AG04450 (cell line): ENCODE measurements around the gene RTN4IP1. TPM values are rescaled to one million over a fixed set of nuclear protein-coding genes. Genes with fewer than 3 reads are reported as not detected.
"Not testable (repeated sequence)": the region's sequence is repeated elsewhere in the genome, so short reads cannot be mapped to it uniquely, and the experiment has no call there.

ENCODE experiments used
- CTCF ChIA-PET: fragments of 300-600, 350-600 bp; formaldehyde crosslinking; extraction: SDS; loops from one replicate; lab custom pipeline; 2022; ENCODE audit warnings: antibody characterized with exemption, inconsistent platforms; lab: Charles Lee
- POLR2A ChIA-PET: fragments of 350-600 bp; formaldehyde crosslinking; extraction: SDS; loops from one replicate; lab custom pipeline; 2021; ENCODE audit warnings: antibody characterized with exemption, inconsistent platforms; lab: Yijun Ruan, JAX
- DNase-seq: peaks from one replicate; pipeline ENCODE4 v3.0.0-alpha.2; 2011; ENCODE audit warnings: low read depth, low spot score
- H3K27ac ChIP-seq: one replicate; pipeline ENCODE4 v1.5.1; 2012; ENCODE audit warnings: low read depth, low read length, control low read depth
- H3K27me3 ChIP-seq: one replicate; pipeline ENCODE4 v1.6.0; 2012; ENCODE audit warnings: low read length; ENCODE audit not compliant: control insufficient read depth, insufficient read depth
- H3K4me3 ChIP-seq: 2 replicates; pipeline ENCODE4 v1.5.1; 2011; ENCODE audit warnings: mild to moderate bottlenecking, low read depth, low read length, control low read depth
- H3K9me3 ChIP-seq: 2 replicates; pipeline ENCODE4 v1.5.1; 2012; ENCODE audit warnings: low read length; ENCODE audit not compliant: control insufficient read depth, insufficient read depth
- CTCF ChIP-seq: IDR thresholded peaks from 2 replicates; pipeline ENCODE4 v1.5.1; 2011; ENCODE audit warnings: low read depth, low read length, control low read depth, inconsistent platforms
- polyA plus RNA-seq: library from polyadenylated mRNA; depleted of rRNA; stranded (reverse); fragments of >200 nt; gene quantifications from 2 replicates; pipeline ENCODE4 v1.2.3, GENCODE V29; 2011

RTN4IP1 gene
- polyA plus RNA-seq, 1 experiment: 9.3 TPM

GRCh38 chr6:106560996-106561685, 68.2 kb downstream of the RTN4IP1 start:
- DNase-seq: no peak
- TF ChIP-seq CTCF: no peak
- no peak overlapping the region for H3K4me3 ChIP-seq
- POLR2A ChIA-PET: interaction anchor here (1.0 kb wide), 1 partner anchor 49 kb away, joined by 4 read pairs; no protein-coding TSS in a partner anchor
- H3K27me3 ChIP-seq: no peaks in the 10 kb centered on the region
- CTCF ChIA-PET: interaction anchor here (0.8 to 15.9 kb wide), 7 partner anchors 24 to 418 kb away, joined by 3 to 462 read pairs (median 6); no protein-coding TSS in a partner anchor
- H3K27ac ChIP-seq: no peak overlapping the region
- no peaks in the 10 kb centered on the region for H3K9me3 ChIP-seq

- H3K27me3 ChIP-seq, POLR2A ChIA-PET, DNase-seq, H3K27ac ChIP-seq, H3K9me3 ChIP-seq, H3K4me3 ChIP-seq: not testable (repeated sequence)
- CTCF ChIA-PET: interaction anchor here (0.7 to 15.9 kb wide), 2 partner anchors 108 to 116 kb away, joined by 3 to 462 read pairs; no protein-coding TSS in a partner anchor
Measured at GRCh38 chr6:106559659-106560058, 69.6 kb downstream of the RTN4IP1 start.

GRCh38 chr6:106558364-106558763, 70.9 kb downstream of the RTN4IP1 start:
- Histone ChIP-seq H3K27me3 (no peaks in the 10 kb centered on the region), H3K9me3 (no peaks in the 10 kb centered on the region), H3K4me3 (no peak overlapping the region), H3K27ac (no peak overlapping the region)
- no peak for TF ChIP-seq CTCF
- ChIA-PET CTCF (interaction anchor here (0.6 to 3.1 kb wide), 5 partner anchors 8 to 114 kb away, joined by 3 to 31 read pairs (median 10); no protein-coding TSS in a partner anchor), POLR2A (no interaction called here)
- DNase-seq: no peak

GRCh38 chr6:106557837-106558236, 71.5 kb downstream of the RTN4IP1 start:
- POLR2A ChIA-PET: no interaction called here
- H3K27ac ChIP-seq: no peak overlapping the region
- no peaks in the 10 kb centered on the region for H3K27me3 ChIP-seq
- no peak for TF ChIP-seq CTCF
- CTCF ChIA-PET: interaction anchor here (0.6 to 3.1 kb wide), 6 partner anchors 9 to 113 kb away, joined by 3 to 31 read pairs (median 8); no protein-coding TSS in a partner anchor
- H3K9me3 ChIP-seq: no peaks in the 10 kb centered on the region
- no peak overlapping the region for H3K4me3 ChIP-seq
- no peak for DNase-seq

- no peaks in the 10 kb centered on the region for H3K27me3 ChIP-seq
- DNase-seq: no peak
- TF ChIP-seq CTCF: peak; percentile 52
- no peak overlapping the region for H3K27ac ChIP-seq
- ChIA-PET POLR2A (no interaction called here), CTCF (interaction anchor here (0.5 to 3.1 kb wide), 18 partner anchors 10 to 424 kb away, joined by 3 to 31 read pairs (median 5); no protein-coding TSS in a partner anchor)
- no peaks in the 10 kb centered on the region for H3K9me3 ChIP-seq
- H3K4me3 ChIP-seq: no peak overlapping the region
Measured at GRCh38 chr6:106556368-106556960, 72.8 kb downstream of the RTN4IP1 start.
